GM12892 (cell line): ENCODE measurements around the gene KMT5B.
"Not testable (repeated sequence)": the region's sequence is repeated elsewhere in the genome, so short reads cannot be mapped to it uniquely, and the experiment has no call there.

Experiments used
- POLR2A ChIP-seq: IDR thresholded peaks from 2 replicates; pipeline ENCODE4 v1.6.1; 2011; ENCODE audit warnings: low read depth, low read length, control low read depth
- POLR2AphosphoS5 ChIP-seq: IDR thresholded peaks from 2 replicates; pipeline ENCODE4 v1.6.1; 2011; ENCODE audit warnings: low read depth, low read length, control low read depth
- TAF1 ChIP-seq: IDR thresholded peaks from 2 replicates; pipeline ENCODE4 v1.6.1; 2011; ENCODE audit warnings: low read depth, mild to moderate bottlenecking, control low read depth, low read length, borderline replicate concordance

DNA sequence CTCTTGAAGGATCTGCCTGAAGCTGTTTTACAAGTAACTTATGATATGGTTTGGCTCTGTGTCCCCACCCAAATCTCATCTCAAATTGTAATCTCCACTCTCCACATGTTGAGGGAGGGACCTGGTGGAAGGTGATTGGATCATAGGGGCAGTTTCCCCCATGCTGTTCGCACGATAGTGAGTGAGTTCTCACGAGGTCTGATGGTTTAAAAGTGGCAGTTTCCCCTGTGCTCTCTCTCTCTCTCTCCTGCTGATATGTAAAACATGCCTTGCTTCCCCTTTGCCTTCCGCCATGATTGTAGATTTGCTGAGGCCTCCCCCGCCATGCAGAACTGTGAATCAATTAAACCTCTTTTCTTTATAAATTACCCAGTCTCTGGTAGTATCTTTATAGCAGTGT lies 31.8 kb upstream of the KMT5B start:
- not testable (repeated sequence) for TF ChIP-seq TAF1, POLR2AphosphoS5, POLR2A
